GM18505 (cell line): ENCODE data around the gene GRM7.

ENCODE experiments used
- ATAC-seq: cut with Tn5 transposase; IDR thresholded peaks from one replicate; pipeline ENCODE4 v1.9.1; 2021; ENCODE audit not compliant: unreplicated experiment
- POLR2A ChIP-seq: IDR thresholded peaks from 4 replicates; pipeline ENCODE4 v1.6.1; 2011; ENCODE audit warnings: borderline replicate concordance; ENCODE audit not compliant: insufficient read depth, insufficient read length; ENCODE audit errors: extremely low read depth

The GRM7 gene

GRCh38 chr3:6860954-6861624 lies at the start of gene GRM7:
TSS of gene GRM7 (plus strand) at chr3:6861115.
- no peak for TF ChIP-seq POLR2A
- no peak for ATAC-seq

- ATAC-seq, result no peak
- TF ChIP-seq POLR2A, result no peak
Measured at GRCh38 chr3:6821411-6821810, 39.5 kb upstream of the GRM7 start.

GRCh38 chr3:6825524-6825923 lies 35.4 kb upstream of the GRM7 start:
- no peak for ATAC-seq
- TF ChIP-seq POLR2A, result no peak

GRCh38 chr3:6827453-6827852 lies 33.5 kb upstream of the GRM7 start:
- no peak for TF ChIP-seq POLR2A
- ATAC-seq, result no peak

- no peak for TF ChIP-seq POLR2A
- ATAC-seq, result no peak
Measured at GRCh38 chr3:6844723-6845122, 16.2 kb upstream of the GRM7 start.

GRCh38 chr3:6854184-6854583 lies 6.7 kb upstream of the GRM7 start:
- no peak for ATAC-seq
- TF ChIP-seq POLR2A, result no peak

GRCh38 chr3:6857510-6857909 lies 3.4 kb upstream of the GRM7 start:
- no peak for ATAC-seq
- no peak for TF ChIP-seq POLR2A

- no peak for TF ChIP-seq POLR2A
- no peak for ATAC-seq
Measured at GRCh38 chr3:6860149-6860953, 564 bp upstream of the GRM7 start.

- no peak for TF ChIP-seq POLR2A
- ATAC-seq, result no peak
Measured at GRCh38 chr3:6861625-6862000, 698 bp downstream of the GRM7 start.

- TF ChIP-seq POLR2A, result no peak
- ATAC-seq, result no peak
Measured at GRCh38 chr3:6862041-6862879, 1.3 kb downstream of the GRM7 start.

GRCh38 chr3:6862880-6863195 lies 1.9 kb downstream of the GRM7 start:
- TF ChIP-seq POLR2A, result no peak
- ATAC-seq, result no peak

GRCh38 chr3:6867269-6867668 lies 6.4 kb downstream of the GRM7 start:
- no peak for TF ChIP-seq POLR2A
- ATAC-seq, result no peak

GRCh38 chr3:6878731-6879130 lies 17.8 kb downstream of the GRM7 start:
- ATAC-seq, result no peak
- no peak for TF ChIP-seq POLR2A

GRCh38 chr3:6912240-6912639 lies 51.3 kb downstream of the GRM7 start:
- TF ChIP-seq POLR2A, result no peak
- no peak for ATAC-seq

GRCh38 chr3:6915898-6916297 lies 55.0 kb downstream of the GRM7 start:
- ATAC-seq, result no peak

More at GRCh38 chr3:6915898-6916297, 55.0 kb downstream of the GRM7 start:
- TF ChIP-seq POLR2A, result no peak
